K562 (cell line): ENCODE data around the gene ADIPOR1. TPM values are rescaled to one million over a fixed set of nuclear protein-coding genes. Genes with fewer than 3 reads are reported as not detected.

Experiments
- BHLHE40 ChIP-seq: IDR thresholded peaks from 2 replicates; pipeline ENCODE4 v1.6.1; 2011; ENCODE audit warnings: low read length, improper control_type of control experiment
- CREB3L1 ChIP-seq: fragments of 450-650 bp; IDR thresholded peaks from 2 replicates; pipeline ENCODE4 v1.6.1; 2014; ENCODE audit warnings: low read depth, mild to moderate bottlenecking, moderate library complexity, borderline replicate concordance
- EP300 ChIP-seq: IDR thresholded peaks from 2 replicates; pipeline ENCODE4 v1.6.1; 2012; ENCODE audit warnings: low read length, improper control_type of control experiment
- GABPB1 ChIP-seq: sonication (generic); formaldehyde crosslinking; IDR thresholded peaks from 2 replicates; pipeline ENCODE4 v1.8.0; 2022; ENCODE audit warnings: mild to moderate bottlenecking, missing genetic modification reagents
- KDM5B ChIP-seq: fragments of 200-600 bp; sonication (generic); IDR thresholded peaks from 2 replicates; pipeline ENCODE4 v1.6.1; 2012; ENCODE audit warnings: low read depth, mild to moderate bottlenecking, moderate library complexity, low read length, control low read depth, inconsistent platforms; ENCODE audit not compliant: insufficient replicate concordance
- NELFE ChIP-seq: IDR thresholded peaks from 2 replicates; pipeline ENCODE4 v1.6.1; 2011; ENCODE audit warnings: mild to moderate bottlenecking; ENCODE audit not compliant: insufficient read depth, insufficient read length
- VEZF1 ChIP-seq: fragments of 200-800 bp; sonication (Bioruptor generic); IDR thresholded peaks from 2 replicates; pipeline ENCODE4 v1.6.1; 2017; ENCODE audit warnings: missing genetic modification characterization, missing compliant biosample characterization
- ZC3H4 ChIP-seq: sonication (generic); formaldehyde crosslinking; IDR thresholded peaks from 2 replicates; pipeline ENCODE4 v1.9.0; 2021; ENCODE audit warnings: missing genetic modification reagents, borderline replicate concordance
- ZNF165 ChIP-seq: fragments of 250-450 bp; sonication (Bioruptor Pico); IDR thresholded peaks from 2 replicates; pipeline ENCODE4 v1.4.0; 2020; ENCODE audit warnings: borderline replicate concordance
- ZNF232 ChIP-seq: sonication (generic); formaldehyde crosslinking; IDR thresholded peaks from 2 replicates; pipeline ENCODE4 v1.8.0; 2022; ENCODE audit warnings: mild to moderate bottlenecking, missing genetic modification reagents
- ZNF282 ChIP-seq: sonication (generic); formaldehyde crosslinking; IDR thresholded peaks from 2 replicates; pipeline ENCODE4 v1.8.1; 2023; ENCODE audit warnings: missing genetic modification reagents
- ZNF318 ChIP-seq, 2 experiments: fragments of 450-650 bp; IDR thresholded peaks; 2 replicates each; pipeline ENCODE4 v1.6.1; 2016; ENCODE audit warnings: mild to moderate bottlenecking in 2 of 2, borderline replicate concordance in 1 of 2, low read depth in 1 of 2, moderate library complexity in 1 of 2
- ZNF57 ChIP-seq: fragments of 450-650 bp; formaldehyde crosslinking; IDR thresholded peaks from 2 replicates; pipeline ENCODE4 v1.4.0; 2020; ENCODE audit warnings: mild to moderate bottlenecking, moderate library complexity
- ZNF584 ChIP-seq: fragments of 200-800 bp; sonication (Bioruptor generic); IDR thresholded peaks from 2 replicates; pipeline ENCODE4 v1.6.1; 2016; ENCODE audit warnings: low read depth, mild to moderate bottlenecking, missing genetic modification characterization, missing compliant biosample characterization
- ZNF644 ChIP-seq: fragments of 200-800 bp; sonication (Bioruptor generic); IDR thresholded peaks from 2 replicates; pipeline ENCODE4 v1.6.1; 2016; ENCODE audit warnings: low read depth, missing genetic modification characterization, missing compliant biosample characterization
- polyA plus RNA-seq, 8 experiments: library from polyadenylated mRNA; depleted of rRNA in 4 of 8; stranded (reverse) in 5 of 8; unstranded in 3 of 8; fragments of >200 nt; fragmentation: Nextera tagmentation in 2 of 8; fragmentation: Illumina TruSeq in 1 of 8; extraction: Ambion mirVana in 2 of 8; extraction: Trizol in 1 of 8; gene quantifications; 2 replicates each; pipeline versions ENCODE4 v1.2.1 to v1.2.3, GENCODE V29; 2011 to 2014; ENCODE audit warnings: inconsistent platforms in 1 of 8, missing spikeins in 1 of 8
- total RNA-seq, 7 experiments: library from RNA; depleted of rRNA in 6 of 7; stranded (reverse); fragments of >200 nt in 6 of 7; fragmentation: Illumina TruSeq in 2 of 7; extraction: Trizol in 2 of 7; gene quantifications; 2 replicates each; pipeline versions ENCODE4 v1.2.1 to v1.2.3, GENCODE V29; 2011 to 2021; ENCODE audit warnings: low replicate concordance in 1 of 7

ADIPOR1 gene
- total and polyA plus RNA-seq, 9 of the 15 experiments (the other 6 are each of a cell fraction or from before 2014, with no cell fraction given) = 29.0 to 217 (median 100) TPM

- no peak for TF ChIP-seq ZNF318 (IDR thresholded peaks at IDR 0.05; ENCODE audit: borderline replicate concordance in 1 of 2, low read depth in 1 of 2)
- peak; percentile 63 for TF ChIP-seq GABPB1 (CRISPR knock-in tag)
- TF ChIP-seq ZC3H4 (CRISPR knock-in tag) = 0 out of 2 replicates have a peak, but pooled peaks have one; percentile 86
- TF ChIP-seq EP300 = no peak
- TF ChIP-seq ZNF584 (CRISPR knock-in tag) = 0 out of 2 replicates have a peak, but pooled peaks have one; percentile 52
- peak; percentile 70 for TF ChIP-seq ZNF644 (tag)
- TF ChIP-seq BHLHE40 = peak; percentile 42; the same call in 1 of the 2 replicates
- no peak for TF ChIP-seq ZNF282
- peak; percentile 30; the same call in 1 of the 2 replicates for TF ChIP-seq ZNF232 (CRISPR knock-in tag)
- TF ChIP-seq VEZF1 (CRISPR knock-in tag) = peak; percentile 68
- TF ChIP-seq ZNF165 (CRISPR knock-in tag) = no peak
- peak; percentile 91 for TF ChIP-seq KDM5B
- TF ChIP-seq ZNF57 = 0 out of 2 replicates have a peak, but pooled peaks have one; percentile 2
- peak; percentile 84 for TF ChIP-seq CREB3L1
- TF ChIP-seq NELFE = no peak
Observed at GRCh38 chr1:203006948-203007871, 49.1 kb upstream of the ADIPOR1 start, which contains the start of gene TMEM183A (continued).
